ENCODE measurements around the gene ZFAND3.

The ZFAND3 gene

GRCh38 chr6:38153798-38154345 lies 334.3 kb downstream of the ZFAND3 start:
- no peak for DNase-seq (ENCODE audit: low spot score)

GRCh38 chr6:38154731-38155130 lies 335.2 kb downstream of the ZFAND3 start:
- DNase-seq (ENCODE audit: low spot score): no peak

GRCh38 chr6:38155144-38155543 lies 335.6 kb downstream of the ZFAND3 start:
- no peak for DNase-seq (ENCODE audit: low spot score)

- no peak for DNase-seq (ENCODE audit: low spot score)
Observed at GRCh38 chr6:38155621-38156204, 336.2 kb downstream of the ZFAND3 start.

- no peak for DNase-seq (ENCODE audit: low spot score)
Observed at GRCh38 chr6:38156818-38157565, 337.5 kb downstream of the ZFAND3 start.

- no peak for DNase-seq (ENCODE audit: low spot score)
Observed at GRCh38 chr6:38157905-38158304, 338.4 kb downstream of the ZFAND3 start.

- DNase-seq (ENCODE audit: low spot score): no peak
Observed at GRCh38 chr6:38158762-38159350, 339.3 kb downstream of the ZFAND3 start.

GRCh38 chr6:38159596-38159995 lies 340.1 kb downstream of the ZFAND3 start:
- DNase-seq (ENCODE audit: low spot score): no peak

GRCh38 chr6:38160831-38161230 lies 341.3 kb downstream of the ZFAND3 start:
- no peak for DNase-seq (ENCODE audit: low spot score)

GRCh38 chr6:38161331-38161730 lies 341.8 kb downstream of the ZFAND3 start:
- DNase-seq (ENCODE audit: low spot score): no peak

- DNase-seq (ENCODE audit: low spot score): no peak
Observed at GRCh38 chr6:38161754-38162492, 342.4 kb downstream of the ZFAND3 start.

- DNase-seq (ENCODE audit: low spot score): no peak
Observed at GRCh38 chr6:38162493-38163185, 343.1 kb downstream of the ZFAND3 start.

- no peak for DNase-seq (ENCODE audit: low spot score)
Observed at GRCh38 chr6:38163186-38164130, 343.9 kb downstream of the ZFAND3 start.

GRCh38 chr6:38164131-38164481 lies 344.6 kb downstream of the ZFAND3 start:
- no peak for DNase-seq (ENCODE audit: low spot score)

GRCh38 chr6:38164671-38165108 lies 345.2 kb downstream of the ZFAND3 start:
- DNase-seq (ENCODE audit: low spot score): no peak

- DNase-seq (ENCODE audit: low spot score): no peak
Observed at GRCh38 chr6:38166411-38167240, 347.1 kb downstream of the ZFAND3 start.

- no peak for DNase-seq (ENCODE audit: low spot score)
Observed at GRCh38 chr6:38167598-38167997, 348.1 kb downstream of the ZFAND3 start.

GRCh38 chr6:38168126-38168525 lies 348.6 kb downstream of the ZFAND3 start:
- no peak for DNase-seq (ENCODE audit: low spot score)

- no peak for DNase-seq (ENCODE audit: low spot score)
Observed at GRCh38 chr6:38168699-38169098, 349.2 kb downstream of the ZFAND3 start.

All from SK-N-DZ (cell line).